Testis (tissue), 2 donors: ENCODE data around the gene MED27.

Experiments
- POLR2A ChIP-seq: fragments of 450-650 bp; IDR thresholded peaks from one replicate; pipeline ENCODE4 v1.6.1; 2017; ENCODE audit warnings: antibody characterized with exemption, mild to moderate bottlenecking, moderate library complexity
- TF ChIP-seq, protein P1 (sequence below), 3 experiments: fragments of 450-650 bp in 2 of 3; fragments of 200-600 bp in 1 of 3; sonication (generic) in 1 of 3; IDR thresholded peaks; one replicate each; pipeline ENCODE4 v1.5.1; 2016 to 2019; ENCODE audit warnings: antibody characterized with exemption in 3 of 3, mild to moderate bottlenecking in 2 of 3, moderate library complexity in 1 of 3

DNA sequence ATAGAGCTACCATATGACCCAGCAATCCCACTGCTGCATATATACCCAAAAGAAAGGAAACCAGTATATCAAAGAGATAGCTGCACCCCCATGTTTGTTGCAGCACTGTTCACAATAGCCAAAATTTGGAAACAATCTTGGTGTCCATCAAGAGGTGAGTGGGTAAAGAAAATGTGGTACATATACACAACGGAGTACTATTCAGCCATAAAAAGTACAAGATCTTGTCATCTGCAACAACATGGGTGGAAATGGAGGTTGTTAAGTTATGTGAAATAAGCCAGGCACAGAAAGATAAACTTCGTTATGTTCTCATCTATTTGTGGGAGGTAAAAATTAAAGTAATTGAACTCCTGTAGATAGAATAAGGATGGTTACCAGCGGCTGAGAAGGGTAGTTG lies 145.0 kb downstream of the MED27 start:
- TF ChIP-seq, protein P1, sequence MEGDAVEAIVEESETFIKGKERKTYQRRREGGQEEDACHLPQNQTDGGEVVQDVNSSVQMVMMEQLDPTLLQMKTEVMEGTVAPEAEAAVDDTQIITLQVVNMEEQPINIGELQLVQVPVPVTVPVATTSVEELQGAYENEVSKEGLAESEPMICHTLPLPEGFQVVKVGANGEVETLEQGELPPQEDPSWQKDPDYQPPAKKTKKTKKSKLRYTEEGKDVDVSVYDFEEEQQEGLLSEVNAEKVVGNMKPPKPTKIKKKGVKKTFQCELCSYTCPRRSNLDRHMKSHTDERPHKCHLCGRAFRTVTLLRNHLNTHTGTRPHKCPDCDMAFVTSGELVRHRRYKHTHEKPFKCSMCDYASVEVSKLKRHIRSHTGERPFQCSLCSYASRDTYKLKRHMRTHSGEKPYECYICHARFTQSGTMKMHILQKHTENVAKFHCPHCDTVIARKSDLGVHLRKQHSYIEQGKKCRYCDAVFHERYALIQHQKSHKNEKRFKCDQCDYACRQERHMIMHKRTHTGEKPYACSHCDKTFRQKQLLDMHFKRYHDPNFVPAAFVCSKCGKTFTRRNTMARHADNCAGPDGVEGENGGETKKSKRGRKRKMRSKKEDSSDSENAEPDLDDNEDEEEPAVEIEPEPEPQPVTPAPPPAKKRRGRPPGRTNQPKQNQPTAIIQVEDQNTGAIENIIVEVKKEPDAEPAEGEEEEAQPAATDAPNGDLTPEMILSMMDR (IDR thresholded peaks at IDR 0.05) = no peak
- no peak for TF ChIP-seq POLR2A
